Putamen (tissue), 1 donor: ENCODE measurements around the gene KCNG2.
"Not testable (repeated sequence)": the region's sequence is repeated elsewhere in the genome, so short reads cannot be mapped to it uniquely, and the experiment has no call there.

Experiments used
- DNase-seq: peaks from one replicate; pipeline ENCODE4 v3.0.0-alpha.2; 2016; ENCODE audit warnings: low spot score

KCNG2 gene

GRCh38 chr18:79872527-79873444, 75.0 kb downstream of the KCNG2 start:
- DNase-seq, result no peak

- no peak for DNase-seq
Observed at GRCh38 chr18:79873449-79874110, 75.8 kb downstream of the KCNG2 start.

- no peak for DNase-seq
Observed at GRCh38 chr18:79874553-79875530, 77.1 kb downstream of the KCNG2 start.

- no peak for DNase-seq
Observed at GRCh38 chr18:79875531-79875919, 77.8 kb downstream of the KCNG2 start.

- no peak for DNase-seq
Observed at GRCh38 chr18:79875931-79876461, 78.3 kb downstream of the KCNG2 start.

GRCh38 chr18:79876497-79876896, 78.8 kb downstream of the KCNG2 start:
- no peak for DNase-seq

- DNase-seq, result no peak
Observed at GRCh38 chr18:79877163-79878091, 79.7 kb downstream of the KCNG2 start.

- DNase-seq, result not testable (repeated sequence)
Observed at GRCh38 chr18:79878246-79878645, 80.5 kb downstream of the KCNG2 start.

- DNase-seq, result no peak
Observed at GRCh38 chr18:79878741-79879378, 81.1 kb downstream of the KCNG2 start.

GRCh38 chr18:79879566-79879965, 81.8 kb downstream of the KCNG2 start:
- DNase-seq, result no peak

GRCh38 chr18:79881695-79882094, 84.0 kb downstream of the KCNG2 start:
- DNase-seq, result no peak

GRCh38 chr18:79882522-79883241, 84.9 kb downstream of the KCNG2 start:
- no peak for DNase-seq

GRCh38 chr18:79883461-79884293, 85.9 kb downstream of the KCNG2 start:
- no peak for DNase-seq

GRCh38 chr18:79884294-79884962, 86.7 kb downstream of the KCNG2 start:
- DNase-seq, result no peak

GRCh38 chr18:79884963-79885728, 87.4 kb downstream of the KCNG2 start:
- no peak for DNase-seq

- no peak for DNase-seq
Observed at GRCh38 chr18:79887181-79888000, 89.7 kb downstream of the KCNG2 start.
